Keratinocyte (primary cell): ENCODE results near the gene BORCS5. TPM values are rescaled to one million over a fixed set of nuclear protein-coding genes. Genes with fewer than 3 reads are reported as not detected.

ENCODE experiments used
- DNase-seq: peaks from one replicate; pipeline ENCODE4 v3.0.0-alpha.2; 2011; ENCODE audit warnings: low read depth, missing footprints, low spot score
- FAIRE-seq: peaks from 2 replicates; lab custom pipeline; 2011; peaks lifted over from hg19 to GRCh38; lab: Jason Lieb, UNC
- H2AFZ ChIP-seq: 2 replicates; pipeline ENCODE4 v1.6.0; 2012; ENCODE audit warnings: low read length, control low read depth, inconsistent platforms; ENCODE audit not compliant: control insufficient read depth
- H3K27ac ChIP-seq: 2 replicates; pipeline ENCODE4 v1.5.1; 2011; ENCODE audit warnings: low read length; ENCODE audit not compliant: control insufficient read depth, insufficient read depth
- H3K27me3 ChIP-seq: 3 replicates; pipeline ENCODE4 v1.6.0; 2011; ENCODE audit warnings: low read length; ENCODE audit not compliant: control insufficient read depth, insufficient read depth; ENCODE audit errors: extremely low read depth
- H3K36me3 ChIP-seq, 2 experiments: 2 replicates in 1 of 2; 3 replicates in 1 of 2; pipeline ENCODE4 v1.5.1; 2011; ENCODE audit warnings: low read length in 2 of 2, mild to moderate bottlenecking in 1 of 2; ENCODE audit not compliant: control insufficient read depth in 2 of 2, insufficient read depth in 2 of 2; ENCODE audit errors: extremely low read depth in 1 of 2
- H3K4me1 ChIP-seq: 3 replicates; pipeline ENCODE4 v1.5.1; 2011; ENCODE audit warnings: low read length; ENCODE audit not compliant: control insufficient read depth, insufficient read depth; ENCODE audit errors: extremely low read depth
- H3K4me2 ChIP-seq: 3 replicates; pipeline ENCODE4 v1.6.0; 2011; ENCODE audit warnings: low read depth, low read length; ENCODE audit not compliant: control insufficient read depth, insufficient read depth; ENCODE audit errors: extremely low read depth
- H3K4me3 ChIP-seq, 3 experiments: fragments of 200-600 bp in 1 of 3; sonication (generic) in 1 of 3; 2 replicates in 2 of 3; 3 replicates in 1 of 3; pipeline ENCODE4 v1.5.1; 2011 to 2016; ENCODE audit warnings: low read length in 3 of 3, mild to moderate bottlenecking in 3 of 3, control low read depth in 2 of 3, inconsistent platforms in 1 of 3, low read depth in 1 of 3, mixed read lengths in 1 of 3, mixed run types in 1 of 3, moderate library complexity in 1 of 3; ENCODE audit not compliant: control insufficient read depth in 2 of 3, insufficient read depth in 2 of 3; ENCODE audit errors: extremely low read depth in 1 of 3
- H3K79me2 ChIP-seq: 2 replicates; pipeline ENCODE4 v1.6.0; 2012; ENCODE audit warnings: low read length; ENCODE audit not compliant: control insufficient read depth, insufficient read depth
- H3K9ac ChIP-seq: 3 replicates; pipeline ENCODE4 v1.6.0; 2011; ENCODE audit warnings: low read length; ENCODE audit not compliant: control insufficient read depth, insufficient read depth; ENCODE audit errors: extremely low read depth
- H3K9me1 ChIP-seq: 3 replicates; pipeline ENCODE4 v1.6.0; 2011; ENCODE audit warnings: low read length; ENCODE audit not compliant: control insufficient read depth, insufficient read depth; ENCODE audit errors: extremely low read depth
- H3K9me3 ChIP-seq: 2 replicates; pipeline ENCODE4 v1.5.1; 2012; ENCODE audit warnings: low read depth, low read length; ENCODE audit not compliant: control insufficient read depth
- H4K20me1 ChIP-seq: 3 replicates; pipeline ENCODE4 v1.6.0; 2011; ENCODE audit warnings: low read length; ENCODE audit not compliant: control insufficient read depth, insufficient read depth; ENCODE audit errors: extremely low read depth
- CTCF ChIP-seq, 3 experiments: IDR thresholded peaks in 1 of 3; conservative IDR thresholded peaks in 1 of 3; optimal IDR thresholded peaks in 1 of 3; 2 replicates in 2 of 3; 3 replicates in 1 of 3; pipeline versions ENCODE3 to v1.5.1; 2011; ENCODE audit warnings: low read length in 3 of 3, mild to moderate bottlenecking in 3 of 3, moderate library complexity in 2 of 3, control low read depth in 1 of 3, inconsistent platforms in 1 of 3; ENCODE audit not compliant: insufficient read depth in 2 of 3; ENCODE audit errors: extremely low read depth in 1 of 3
- EZH2 ChIP-seq: IDR thresholded peaks from one replicate; pipeline ENCODE4 v1.6.1; 2012; ENCODE audit warnings: inconsistent platforms, mild to moderate bottlenecking, low read length, moderate library complexity
- dilution Hi-C: fragments of 300-500 bp; cut with MboI; formaldehyde crosslinking; loops from one replicate; pipeline ENCODE4 v1.7.0; 2020; ENCODE audit warnings: low sequenced_read_pairs; ENCODE audit not compliant: extremely low pct_ligation_motif_present
- polyA plus RNA-seq, 5 experiments: library from polyadenylated mRNA; depleted of rRNA in 3 of 5; stranded (reverse) in 3 of 5; stranded (forward) in 1 of 5; unstranded in 1 of 5; fragments of >200 nt; gene quantifications; 1 replicate in 1 of 5; 2 replicates in 3 of 5; 3 replicates in 1 of 5; pipeline versions ENCODE4 v1.2.1 to v1.2.3, GENCODE V29; 2011 to 2012; ENCODE audit warnings: missing spikeins in 2 of 5, low read depth in 1 of 5, low replicate concordance in 1 of 5

Gene BORCS5
- polyA plus RNA-seq, 1 donor (not counting 4 experiments of a cell fraction or from before 2014, with no cell fraction given), result 5.4 TPM

- Histone ChIP-seq H3K9me3 (no peaks in the 10 kb centered on the region), H2AFZ (no peak overlapping the region), H3K9me1 (no peaks in the 10 kb centered on the region), H3K4me2 (no peak overlapping the region), H3K4me3 (no peak overlapping the region), H4K20me1 (no peaks in the 10 kb centered on the region), H3K79me2 (no peaks in the 10 kb centered on the region), H3K9ac (no peak overlapping the region), H3K27ac (no peak overlapping the region), H3K27me3 (no peaks in the 10 kb centered on the region), H3K4me1 (peaks cover 22% of the 10 kb centered on the region), H3K36me3 (no peaks in the 10 kb centered on the region)
- TF ChIP-seq CTCF (optimal IDR thresholded peaks at IDR 0.05 in 1 of 3, IDR thresholded peaks at IDR 0.05 in 1 of 3, conservative IDR thresholded peaks at IDR 0.05 in 1 of 3; ENCODE audit: extremely low read depth in 1 of 3, insufficient read depth in 2 of 3, low read length in 3 of 3) (no peak), EZH2 (no peak)
- dilution Hi-C loops, result no loop called here
- DNase-seq, result no peak
- no peak for FAIRE-seq
Observed at GRCh38 chr12:12425616-12426015, 68.7 kb downstream of the BORCS5 start.

GRCh38 chr12:12427568-12427967 lies 70.7 kb downstream of the BORCS5 start:
- H3K9ac ChIP-seq, result no peak overlapping the region
- no peak for DNase-seq
- TF ChIP-seq EZH2, result no peak
- TF ChIP-seq CTCF (optimal IDR thresholded peaks at IDR 0.05 in 1 of 3, IDR thresholded peaks at IDR 0.05 in 1 of 3, conservative IDR thresholded peaks at IDR 0.05 in 1 of 3; ENCODE audit: extremely low read depth in 1 of 3, insufficient read depth in 2 of 3, low read length in 3 of 3), result no peak
- H3K79me2 ChIP-seq, result no peaks in the 10 kb centered on the region
- no peak for FAIRE-seq
- dilution Hi-C loops, result no loop called here
- H4K20me1 ChIP-seq, result no peaks in the 10 kb centered on the region
- no peak overlapping the region for H3K4me2 ChIP-seq
- peaks cover 34% of the 10 kb centered on the region for H3K4me1 ChIP-seq
- H3K27ac ChIP-seq, result no peak overlapping the region
- H3K27me3 ChIP-seq, result no peaks in the 10 kb centered on the region
- no peaks in the 10 kb centered on the region for H3K9me3 ChIP-seq
- H3K4me3 ChIP-seq, result no peak overlapping the region
- H3K36me3 ChIP-seq, result no peaks in the 10 kb centered on the region
- no peaks in the 10 kb centered on the region for H3K9me1 ChIP-seq
- H2AFZ ChIP-seq, result no peak overlapping the region
